ENCODE data around the gene RPRD1B.

- TF ChIP-seq CTCF (conservative IDR thresholded peaks at IDR 0.05; ENCODE audit: low read depth, low read length) (no peak), EZH2 (IDR thresholded peaks at IDR 0.05; ENCODE audit: low read length, unreplicated experiment) (no peak), EZH2phosphoT487 (IDR thresholded peaks at IDR 0.05; ENCODE audit: borderline replicate concordance, low read length) (no peak)
Measured at GRCh38 chr20:38082894-38083293, 49.3 kb downstream of the RPRD1B start.
